ENCODE measurements around the gene SPAG16.
A peak's percentile ranks its signal among the peaks of the same experiment; 100 is the strongest.

The SPAG16 gene

DNA sequence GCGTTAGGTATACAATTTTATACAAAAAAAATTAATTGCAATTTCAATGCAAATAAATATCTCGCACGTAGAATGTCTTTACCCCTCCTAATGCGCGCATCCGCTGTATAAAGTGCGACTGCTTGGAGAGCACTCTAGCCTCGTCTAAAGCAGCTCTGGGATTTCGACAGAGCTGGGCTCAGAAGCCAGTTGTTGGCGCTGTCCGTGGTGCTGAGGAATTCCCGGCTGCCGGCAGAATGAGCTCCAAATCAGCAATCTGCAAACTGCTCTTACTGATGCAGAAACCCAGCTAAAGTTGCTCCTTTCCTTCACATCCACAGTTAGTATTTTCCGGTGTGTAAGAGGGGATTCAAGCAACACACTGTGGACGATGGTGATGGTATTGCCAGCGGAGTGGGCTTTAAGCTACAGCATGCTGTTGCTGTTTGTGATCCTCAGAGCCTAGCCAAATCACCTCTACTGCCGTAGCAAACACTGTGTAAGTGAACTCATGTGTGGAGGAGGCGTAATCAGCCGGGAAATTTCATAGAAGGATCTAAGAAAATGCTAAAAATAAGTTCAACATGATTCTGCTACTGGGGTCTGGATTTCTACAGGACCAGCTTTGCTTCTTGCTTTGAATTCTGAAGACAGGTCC is 1126.8 kb downstream of the SPAG16 start, which contains the start of gene VWC2L:
Gene VWC2L, plus strand, starts transcription at position 137 of the 637 bp plus-strand sequence. CDS start 3,140 bp downstream, outside the sequence.
- DNase-seq: peak; percentile 11

DNA sequence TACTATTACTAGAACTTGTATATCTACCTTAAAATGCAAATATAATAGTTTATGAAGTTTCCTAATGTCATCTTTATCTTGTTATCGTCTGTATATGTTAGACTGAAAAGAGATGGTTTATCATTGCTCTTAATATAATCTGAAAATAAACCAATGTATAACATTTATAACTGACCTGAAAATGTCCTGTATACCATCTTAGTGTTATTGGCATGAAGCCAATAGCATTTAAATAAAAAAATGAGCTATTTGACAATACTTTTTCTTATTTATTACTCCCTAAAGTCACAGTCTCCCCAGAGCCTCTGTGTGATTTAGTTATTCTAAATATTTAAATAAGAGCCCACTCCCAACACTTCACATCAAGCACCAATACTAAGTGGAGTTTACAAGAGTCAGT is 1128.4 kb downstream of the SPAG16 start:
- no peak for DNase-seq

DNA sequence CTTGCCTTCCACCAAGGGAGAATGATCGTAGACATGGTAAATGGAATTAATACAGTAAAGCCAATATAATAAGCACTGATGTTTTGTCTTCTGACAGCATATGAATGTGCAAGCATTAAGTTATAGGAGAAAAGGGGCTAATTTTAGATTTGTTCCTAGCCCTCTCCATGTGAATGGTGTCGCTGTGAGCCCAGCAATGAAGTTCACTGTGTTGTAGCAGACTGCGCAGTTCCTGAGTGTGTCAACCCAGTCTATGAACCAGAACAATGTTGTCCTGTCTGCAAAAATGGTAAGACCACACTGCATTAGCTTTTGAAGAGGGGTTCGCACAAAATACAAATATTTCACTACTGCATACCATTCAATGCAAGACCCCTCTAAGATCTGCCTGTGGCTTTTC is 1152.2 kb downstream of the SPAG16 start:
- DNase-seq: no peak

DNA sequence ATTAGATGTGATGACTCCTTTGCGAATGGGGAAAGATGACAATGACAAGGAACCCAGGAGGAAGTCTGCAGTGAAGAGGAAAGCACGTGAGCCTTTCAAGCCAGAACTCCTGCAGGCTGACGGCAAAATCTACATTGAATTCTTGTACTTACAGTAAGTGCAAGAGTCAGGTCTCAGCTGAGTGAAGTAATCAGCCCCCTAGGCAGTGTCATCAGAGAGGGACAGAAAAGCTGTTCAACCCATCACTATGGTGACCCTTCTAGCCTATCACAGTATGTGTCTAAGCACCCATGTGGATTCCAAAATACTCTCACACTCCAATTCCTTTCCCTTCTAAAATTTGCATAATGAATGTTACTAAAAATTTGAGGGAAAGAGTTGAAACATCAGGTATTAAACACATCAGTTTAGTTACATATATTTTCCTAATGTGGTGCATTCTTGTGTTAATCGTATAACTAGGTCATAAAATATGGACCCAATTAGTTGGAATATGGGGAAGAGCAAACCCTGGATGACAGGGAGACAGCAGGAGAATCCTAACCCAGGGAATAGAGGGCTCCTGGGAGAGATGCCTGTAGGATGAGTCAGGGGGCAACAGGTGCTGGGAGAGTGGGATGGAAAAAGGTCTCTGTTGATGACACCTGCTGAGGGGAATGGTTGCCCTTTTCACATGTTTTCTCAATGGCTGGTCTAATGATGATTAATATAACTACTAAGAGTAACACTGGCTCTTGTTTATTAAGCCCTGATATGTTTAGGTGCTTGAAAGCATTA is 1166.0 kb downstream of the SPAG16 start:
- DNase-seq: no peak

DNA sequence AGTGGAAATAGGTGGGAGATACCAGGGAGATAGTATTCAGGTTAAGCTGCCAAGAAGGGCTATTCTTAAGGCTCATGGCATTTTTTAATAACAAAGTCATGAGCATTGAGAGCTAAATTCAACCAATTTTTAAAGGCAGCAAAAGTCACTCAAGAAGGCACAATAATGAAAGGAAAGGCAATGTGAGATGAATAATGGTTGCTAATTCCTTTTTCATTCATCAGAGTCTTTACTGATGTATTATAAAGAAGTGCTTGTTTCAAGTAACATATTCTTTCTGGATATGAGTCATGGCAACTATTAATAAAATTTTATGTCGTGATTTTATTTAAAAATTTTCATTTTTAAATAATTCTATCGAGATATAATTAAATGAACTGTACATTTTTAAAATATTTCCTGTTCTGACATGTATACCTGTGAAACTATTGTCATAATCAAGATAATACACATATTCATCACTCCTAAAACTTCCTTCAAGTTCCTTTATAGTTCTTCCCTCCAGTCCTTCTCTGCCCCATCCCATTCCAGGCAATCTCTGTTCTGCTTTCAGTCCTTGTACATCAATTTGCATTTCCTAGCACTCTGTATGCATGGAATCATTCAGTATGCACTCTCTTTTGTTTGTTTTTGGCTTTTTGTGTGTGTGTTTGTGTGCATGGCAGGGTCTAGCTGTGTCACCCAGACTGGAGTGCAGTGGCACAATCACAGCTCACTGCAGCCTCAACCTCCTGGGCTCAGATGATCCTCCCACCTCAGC is 1167.4 kb downstream of the SPAG16 start:
- DNase-seq: no peak

All from CD4-positive, alpha-beta T cell treated with Interleukin-6 for 4 hours (primary cell).